H9 (cell line): ENCODE results near the gene TMIE. TPM values are rescaled to one million over a fixed set of nuclear protein-coding genes. Genes with fewer than 3 reads are reported as not detected.

ENCODE experiments used
- DNase-seq: peaks from one replicate; pipeline ENCODE4 v3.0.0-alpha.2; 2017
- H2AFZ ChIP-seq: one replicate; pipeline ENCODE4 v1.6.1; 2013; ENCODE audit warnings: mild to moderate bottlenecking, low read length, control low read depth, moderate library complexity
- H2AK5ac ChIP-seq: 2 replicates; pipeline ENCODE4 v1.6.1; 2013; ENCODE audit warnings: low read length, control low read depth, mixed read lengths; ENCODE audit not compliant: insufficient read length
- H2BK120ac ChIP-seq: one replicate; pipeline ENCODE4 v1.6.1; 2013; ENCODE audit warnings: low read depth, mild to moderate bottlenecking, low read length, control low read depth, inconsistent platforms; ENCODE audit not compliant: poor library complexity, severe bottlenecking
- H2BK12ac ChIP-seq: 2 replicates; pipeline ENCODE4 v1.6.1; 2013; ENCODE audit warnings: low read length, control low read depth, mixed read lengths, low read depth; ENCODE audit not compliant: insufficient read length
- H2BK15ac ChIP-seq: 2 replicates; pipeline ENCODE4 v1.6.1; 2013; ENCODE audit warnings: low read depth, low read length, control low read depth
- H2BK20ac ChIP-seq: one replicate; pipeline ENCODE4 v1.6.1; 2013; ENCODE audit warnings: low read depth, mild to moderate bottlenecking, low read length, control low read depth, inconsistent platforms; ENCODE audit not compliant: poor library complexity, severe bottlenecking
- H2BK5ac ChIP-seq: 2 replicates; pipeline ENCODE4 v1.6.1; 2013; ENCODE audit warnings: low read length, control low read depth, mixed read lengths; ENCODE audit not compliant: insufficient read length
- H3K14ac ChIP-seq: 2 replicates; pipeline ENCODE4 v1.6.1; 2013; ENCODE audit warnings: low read length, control low read depth; ENCODE audit not compliant: insufficient read depth
- H3K18ac ChIP-seq: 2 replicates; pipeline ENCODE4 v1.6.1; 2013; ENCODE audit warnings: low read depth, mild to moderate bottlenecking, mixed read lengths, low read length, control low read depth; ENCODE audit not compliant: insufficient read length
- H3K23ac ChIP-seq: 2 replicates; pipeline ENCODE4 v1.6.1; 2013; ENCODE audit warnings: low read length, control low read depth, mixed read lengths, low read depth; ENCODE audit not compliant: insufficient read length
- H3K23me2 ChIP-seq: 2 replicates; pipeline ENCODE4 v1.6.1; 2013; ENCODE audit warnings: low read depth, mild to moderate bottlenecking, mixed read lengths, low read length, control low read depth; ENCODE audit not compliant: insufficient read length, poor library complexity, severe bottlenecking
- H3K27ac ChIP-seq: 2 replicates; pipeline ENCODE4 v1.5.1; 2013; ENCODE audit warnings: low read length, control low read depth, mixed read lengths, low read depth; ENCODE audit not compliant: insufficient read length
- H3K27me3 ChIP-seq: 2 replicates; pipeline ENCODE4 v1.6.1; 2013; ENCODE audit warnings: low read length, control low read depth, inconsistent platforms; ENCODE audit not compliant: insufficient read depth
- H3K4ac ChIP-seq: 2 replicates; pipeline ENCODE4 v1.6.1; 2013; ENCODE audit warnings: low read depth, mild to moderate bottlenecking, control low read depth, inconsistent platforms, low read length, moderate library complexity
- H3K4me1 ChIP-seq: 2 replicates; pipeline ENCODE4 v1.6.1; 2013; ENCODE audit warnings: low read length, control low read depth, inconsistent platforms; ENCODE audit not compliant: insufficient read depth
- H3K4me2 ChIP-seq: 2 replicates; pipeline ENCODE4 v1.6.1; 2013; ENCODE audit warnings: low read length, control low read depth, mixed read lengths; ENCODE audit not compliant: insufficient read length, insufficient read depth
- H3K56ac ChIP-seq: 2 replicates; pipeline ENCODE4 v1.6.1; 2013; ENCODE audit warnings: low read depth, mild to moderate bottlenecking, mixed read lengths, low read length, control low read depth; ENCODE audit not compliant: insufficient read length
- H3K79me1 ChIP-seq: 2 replicates; pipeline ENCODE4 v1.6.1; 2013; ENCODE audit warnings: low read depth, mild to moderate bottlenecking, moderate library complexity, low read length, control low read depth, inconsistent platforms; ENCODE audit not compliant: insufficient read depth, poor library complexity, severe bottlenecking
- H3K79me2 ChIP-seq: 2 replicates; pipeline ENCODE4 v1.6.1; 2013; ENCODE audit warnings: low read length, control low read depth, inconsistent platforms; ENCODE audit not compliant: insufficient read depth
- H3K9ac ChIP-seq: 2 replicates; pipeline ENCODE4 v1.6.1; 2013; ENCODE audit warnings: low read length, control low read depth, mixed read lengths; ENCODE audit not compliant: insufficient read length; ENCODE audit errors: extremely low read depth
- H3K9me3 ChIP-seq: one replicate; pipeline ENCODE4 v1.6.1; 2013; ENCODE audit warnings: low read depth, low read length, inconsistent platforms; ENCODE audit not compliant: control insufficient read depth
- H3T11ph ChIP-seq: one replicate; pipeline ENCODE4 v1.6.1; 2013; ENCODE audit warnings: mild to moderate bottlenecking, low read length, control low read depth, inconsistent platforms
- H4K20me1 ChIP-seq: one replicate; pipeline ENCODE4 v1.6.1; 2013; ENCODE audit not compliant: control insufficient read depth, insufficient read length, insufficient read depth
- H4K5ac ChIP-seq: 2 replicates; pipeline ENCODE4 v1.6.1; 2013; ENCODE audit warnings: low read depth, mild to moderate bottlenecking, mixed read lengths, low read length, control low read depth; ENCODE audit not compliant: insufficient read length
- H4K8ac ChIP-seq: replicated peaks from 2 replicates; pipeline ENCODE4 v1.6.1; 2013; ENCODE audit warnings: low read length, control low read depth, mixed read lengths, low read depth; ENCODE audit not compliant: insufficient read length
- H4K91ac ChIP-seq: 2 replicates; pipeline ENCODE4 v1.6.1; 2013; ENCODE audit warnings: low read depth, mild to moderate bottlenecking, moderate library complexity, mixed read lengths, low read length, control low read depth; ENCODE audit not compliant: insufficient read length
- H3K27ac Mint-ChIP-seq, 3 experiments: 2 replicates in 2 of 3; 3 replicates in 1 of 3; pipeline ENCODE4 v1.8.0; 2020 to 2021; ENCODE audit warnings: mixed read lengths in 3 of 3, mild to moderate bottlenecking in 1 of 3, moderate library complexity in 1 of 3
- H3K27me3 Mint-ChIP-seq: 2 replicates; pipeline ENCODE4 v1.8.0; 2021; ENCODE audit warnings: low read depth, mild to moderate bottlenecking, moderate library complexity, mixed read lengths
- H3K36me3 Mint-ChIP-seq, 3 experiments: 2 replicates in 2 of 3; 3 replicates in 1 of 3; pipeline ENCODE4 v1.8.0; 2020 to 2021; ENCODE audit warnings: low read depth in 3 of 3, mixed read lengths in 3 of 3; ENCODE audit not compliant: insufficient read depth in 1 of 3
- H3K4me1 Mint-ChIP-seq, 2 experiments: 2 replicates each; pipeline ENCODE4 v1.8.0; 2020; ENCODE audit warnings: mixed read lengths in 2 of 2
- H3K4me3 Mint-ChIP-seq, 2 experiments: 2 replicates in 1 of 2; 3 replicates in 1 of 2; pipeline ENCODE4 v1.8.0; 2020 to 2021; ENCODE audit warnings: mild to moderate bottlenecking in 2 of 2, mixed read lengths in 2 of 2, moderate library complexity in 1 of 2
- H3K9me3 Mint-ChIP-seq, 2 experiments: 2 replicates in 1 of 2; 3 replicates in 1 of 2; pipeline ENCODE4 v1.8.0; 2020; ENCODE audit warnings: mild to moderate bottlenecking in 2 of 2, mixed read lengths in 2 of 2, moderate library complexity in 1 of 2
- WGBS: extraction: QIAGEN DNeasy Blood & Tissue Kit; methylation state at CpG from one replicate; pipeline ENCODE4 v1.1.7; 2013; ENCODE audit warnings: missing lambda C conversion rate, low lambda C conversion rate, mixed read lengths; ENCODE audit not compliant: insufficient read length; ENCODE audit errors: extremely low coverage; 5-methylcytosine and 5-hydroxymethylcytosine counted together
- total RNA-seq: library from RNA; stranded (reverse); gene quantifications from 2 replicates; pipeline ENCODE4 v1.2.1, GENCODE V29; 2021
- TF ChIP-seq, protein P1 (sequence below): fragments of 200-600 bp; sonication (generic); conservative IDR thresholded peaks from 3 replicates; pipeline ENCODE4 v1.8.0; 2021; ENCODE audit warnings: antibody characterized with exemption, mild to moderate bottlenecking

Gene TMIE
- total RNA-seq, 1 experiment from 2014 or later: 0.63 TPM

DNA sequence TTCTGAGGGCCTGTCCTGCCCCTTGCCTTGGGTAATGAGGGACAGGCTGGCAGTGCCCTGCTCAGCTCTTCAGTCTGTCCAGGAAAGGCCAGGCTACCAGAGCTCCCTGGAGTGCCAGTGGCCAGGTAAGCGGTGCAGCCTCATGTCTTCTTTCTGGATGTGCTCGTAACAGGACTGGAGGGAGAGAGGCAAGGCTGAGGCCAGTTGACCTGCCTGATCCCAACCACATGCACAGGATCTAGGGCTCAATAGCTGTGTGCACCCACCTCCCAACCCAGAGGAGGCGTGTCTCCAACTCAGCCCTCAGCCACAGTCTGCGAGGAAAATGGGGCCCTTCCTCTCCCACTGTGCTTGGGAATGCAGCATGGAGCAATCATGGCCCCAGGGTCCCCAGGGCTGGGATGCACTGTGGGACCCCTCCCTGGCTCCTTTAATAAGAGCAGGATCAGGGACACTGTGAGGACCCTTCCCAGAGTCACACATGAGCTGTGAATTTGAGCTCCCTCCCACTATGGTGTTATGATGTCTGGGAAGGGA is 30.2 kb upstream of the TMIE start:
- H3K9ac ChIP-seq: no peak overlapping the region
- H3K4me1 Mint-ChIP-seq: peaks cover 2 to 7% of the 10 kb centered on the region in 2 experiments; a peak in 3 of 4 replicates
- H3K27ac Mint-ChIP-seq: no peak overlapping the region
- no peak overlapping the region for H4K8ac ChIP-seq
- no peak overlapping the region for H3K27ac ChIP-seq
- H3K79me1 ChIP-seq: no peaks in the 10 kb centered on the region
- no peaks in the 10 kb centered on the region for H3K27me3 ChIP-seq
- peak; percentile 21 for DNase-seq
- H2BK120ac ChIP-seq: no peak overlapping the region
- no peaks in the 10 kb centered on the region for H3K23me2 ChIP-seq
- no peak overlapping the region for H4K91ac ChIP-seq
- H3K4ac ChIP-seq: no peak overlapping the region
- H3K27me3 Mint-ChIP-seq: no peaks in the 10 kb centered on the region; the same call in none of the 2 replicates
- no peaks in the 10 kb centered on the region for H3K4me1 ChIP-seq
- no peaks in the 10 kb centered on the region for H3K9me3 Mint-ChIP-seq
- no peaks in the 10 kb centered on the region for H4K20me1 ChIP-seq
- no peak overlapping the region for H4K5ac ChIP-seq
- no peak overlapping the region for H2BK15ac ChIP-seq
- no peak overlapping the region for H2BK20ac ChIP-seq
- H2BK5ac ChIP-seq: no peak overlapping the region
- H3K23ac ChIP-seq: no peak overlapping the region
- WGBS: no CpG with 5 or more reads among the region's 4 CpGs
- no peak overlapping the region for H3K14ac ChIP-seq
- H3K4me3 Mint-ChIP-seq: no peak overlapping the region
- TF ChIP-seq, protein P1, sequence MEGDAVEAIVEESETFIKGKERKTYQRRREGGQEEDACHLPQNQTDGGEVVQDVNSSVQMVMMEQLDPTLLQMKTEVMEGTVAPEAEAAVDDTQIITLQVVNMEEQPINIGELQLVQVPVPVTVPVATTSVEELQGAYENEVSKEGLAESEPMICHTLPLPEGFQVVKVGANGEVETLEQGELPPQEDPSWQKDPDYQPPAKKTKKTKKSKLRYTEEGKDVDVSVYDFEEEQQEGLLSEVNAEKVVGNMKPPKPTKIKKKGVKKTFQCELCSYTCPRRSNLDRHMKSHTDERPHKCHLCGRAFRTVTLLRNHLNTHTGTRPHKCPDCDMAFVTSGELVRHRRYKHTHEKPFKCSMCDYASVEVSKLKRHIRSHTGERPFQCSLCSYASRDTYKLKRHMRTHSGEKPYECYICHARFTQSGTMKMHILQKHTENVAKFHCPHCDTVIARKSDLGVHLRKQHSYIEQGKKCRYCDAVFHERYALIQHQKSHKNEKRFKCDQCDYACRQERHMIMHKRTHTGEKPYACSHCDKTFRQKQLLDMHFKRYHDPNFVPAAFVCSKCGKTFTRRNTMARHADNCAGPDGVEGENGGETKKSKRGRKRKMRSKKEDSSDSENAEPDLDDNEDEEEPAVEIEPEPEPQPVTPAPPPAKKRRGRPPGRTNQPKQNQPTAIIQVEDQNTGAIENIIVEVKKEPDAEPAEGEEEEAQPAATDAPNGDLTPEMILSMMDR: no peak
- no peak overlapping the region for H3K4me2 ChIP-seq
- no peak overlapping the region for H3K18ac ChIP-seq
- H3K36me3 Mint-ChIP-seq: peaks cover 0 to 8% (median 0%) of the 10 kb centered on the region in 3 experiments; a peak in 2 of 7 replicates
- no peak overlapping the region for H3T11ph ChIP-seq
- no peak overlapping the region for H3K56ac ChIP-seq
- no peaks in the 10 kb centered on the region for H3K9me3 ChIP-seq
- no peak overlapping the region for H2AK5ac ChIP-seq
- no peaks in the 10 kb centered on the region for H3K79me2 ChIP-seq
- no peak overlapping the region for H2BK12ac ChIP-seq
- no peak overlapping the region for H2AFZ ChIP-seq
